Measurements from ENCODE around the gene FAM241A.
A peak's percentile ranks its signal among the peaks of the same experiment; 100 is the strongest.
"Not testable (repeated sequence)": the region's sequence is repeated elsewhere in the genome, so short reads cannot be mapped to it uniquely, and the experiment has no call there.

The FAM241A gene

DNA sequence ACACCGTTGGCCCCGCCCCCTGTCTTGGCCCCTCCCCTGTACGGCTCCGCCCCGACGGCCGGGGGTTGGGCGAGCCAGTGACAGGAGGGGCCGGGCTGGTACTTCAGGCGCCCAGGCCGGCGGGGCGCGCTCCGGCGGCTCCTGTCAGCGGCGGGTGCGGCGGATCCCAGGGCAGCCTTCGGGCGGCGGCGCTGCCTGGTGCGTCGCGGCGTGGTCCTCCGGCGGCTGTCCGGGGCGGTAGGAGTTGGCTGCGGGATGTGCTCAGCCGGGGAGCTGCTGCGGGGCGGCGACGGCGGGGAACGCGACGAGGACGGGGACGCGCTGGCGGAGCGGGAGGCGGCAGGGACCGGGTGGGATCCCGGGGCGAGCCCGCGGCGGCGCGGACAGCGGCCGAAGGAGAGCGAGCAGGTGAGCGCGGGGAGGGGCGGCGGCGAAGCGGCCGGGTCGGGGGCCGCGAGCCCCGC, at the start of gene FAM241A:
Gene FAM241A, plus strand, starts transcription at position 129 of the 464 bp plus-strand sequence. Its CDS starts 127 bp downstream, at position 256.
- DNase-seq (ENCODE audit: low spot score), result peak; percentile 88

DNA sequence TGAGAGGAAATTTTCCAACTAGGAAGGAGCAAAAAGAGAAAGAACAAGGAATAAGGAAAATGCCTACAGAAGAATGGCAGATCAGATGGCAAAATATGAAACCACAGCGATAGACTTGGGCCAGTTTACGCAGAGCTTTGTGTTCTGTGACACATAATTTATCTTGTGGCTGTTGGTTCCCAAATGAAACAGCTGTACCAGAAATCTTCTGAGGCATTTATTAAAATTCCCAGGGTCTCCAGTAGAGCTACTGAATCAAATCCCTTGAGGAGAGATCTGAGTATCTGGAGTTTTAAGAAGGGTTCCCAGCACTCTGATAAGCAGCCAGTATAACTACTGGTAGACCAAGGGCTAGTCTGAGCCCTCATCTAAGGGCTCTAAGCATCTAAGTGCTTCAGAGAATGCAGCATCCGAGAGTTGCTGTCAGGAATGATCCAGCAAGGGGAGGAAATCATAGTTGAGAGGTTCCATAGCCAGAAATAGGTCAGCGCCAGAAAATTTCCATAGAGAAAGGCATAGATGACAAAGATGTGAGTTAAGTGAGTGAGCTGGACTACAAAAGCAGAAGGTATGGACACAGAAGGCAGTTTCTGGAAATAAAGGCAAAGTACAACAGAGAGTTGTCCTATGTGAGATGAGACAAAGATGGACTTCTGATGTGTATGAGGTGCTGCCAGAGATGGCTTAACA, 46.3 kb upstream of the FAM241A start:
- DNase-seq (ENCODE audit: low spot score), result no peak

DNA sequence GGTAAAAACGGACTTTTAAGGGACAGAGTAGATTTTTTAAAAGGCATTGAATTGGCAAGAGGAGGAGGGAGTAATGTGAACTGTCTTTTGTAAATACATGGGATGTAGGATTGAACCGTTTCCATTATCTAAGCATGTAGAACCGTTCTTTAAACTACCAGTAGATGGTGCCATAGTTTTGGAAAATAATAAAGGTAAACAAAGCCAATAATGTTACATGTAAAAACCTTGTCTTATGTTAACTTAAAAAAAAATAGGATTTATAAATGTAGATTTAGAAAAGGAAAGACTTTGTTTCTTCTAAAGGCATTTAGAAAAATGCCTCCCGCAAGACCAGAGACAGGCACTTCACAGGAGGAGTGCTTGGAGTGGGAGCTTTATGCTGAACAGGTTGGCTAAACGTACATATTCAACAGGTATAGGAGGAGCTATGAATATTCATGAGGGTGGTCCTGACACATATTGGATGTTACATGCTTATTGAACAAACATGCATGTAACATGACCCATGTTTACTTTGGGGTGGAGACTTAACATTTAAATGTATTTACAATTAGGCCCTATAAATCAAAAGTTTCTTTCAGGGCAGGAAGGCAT, 45.5 kb upstream of the FAM241A start:
- peak; percentile 32 for DNase-seq (ENCODE audit: low spot score)

DNA sequence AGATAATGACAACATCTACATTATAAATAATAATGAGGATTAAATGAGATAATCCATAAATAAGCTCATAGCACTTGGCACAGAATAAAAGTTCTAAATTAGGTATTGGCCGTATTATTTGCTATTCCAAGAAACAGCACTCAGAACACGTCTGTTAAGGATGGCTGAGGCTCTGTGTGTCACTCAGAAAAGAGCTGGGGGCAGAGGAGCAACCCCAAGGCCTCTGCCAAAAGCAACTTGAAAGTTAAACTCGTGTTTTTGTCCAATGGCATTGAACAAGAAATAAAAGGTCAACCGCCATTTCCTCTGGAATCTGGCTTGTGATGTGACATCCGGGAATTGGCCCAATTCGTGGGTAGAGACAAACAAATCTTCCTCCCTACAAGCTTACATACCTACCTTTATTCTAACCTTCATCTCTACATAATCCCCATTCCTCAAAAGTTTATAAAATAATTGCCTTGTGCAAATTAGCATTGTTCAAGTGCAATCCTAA, 42.3 kb upstream of the FAM241A start:
- DNase-seq (ENCODE audit: low spot score), result no peak

DNA sequence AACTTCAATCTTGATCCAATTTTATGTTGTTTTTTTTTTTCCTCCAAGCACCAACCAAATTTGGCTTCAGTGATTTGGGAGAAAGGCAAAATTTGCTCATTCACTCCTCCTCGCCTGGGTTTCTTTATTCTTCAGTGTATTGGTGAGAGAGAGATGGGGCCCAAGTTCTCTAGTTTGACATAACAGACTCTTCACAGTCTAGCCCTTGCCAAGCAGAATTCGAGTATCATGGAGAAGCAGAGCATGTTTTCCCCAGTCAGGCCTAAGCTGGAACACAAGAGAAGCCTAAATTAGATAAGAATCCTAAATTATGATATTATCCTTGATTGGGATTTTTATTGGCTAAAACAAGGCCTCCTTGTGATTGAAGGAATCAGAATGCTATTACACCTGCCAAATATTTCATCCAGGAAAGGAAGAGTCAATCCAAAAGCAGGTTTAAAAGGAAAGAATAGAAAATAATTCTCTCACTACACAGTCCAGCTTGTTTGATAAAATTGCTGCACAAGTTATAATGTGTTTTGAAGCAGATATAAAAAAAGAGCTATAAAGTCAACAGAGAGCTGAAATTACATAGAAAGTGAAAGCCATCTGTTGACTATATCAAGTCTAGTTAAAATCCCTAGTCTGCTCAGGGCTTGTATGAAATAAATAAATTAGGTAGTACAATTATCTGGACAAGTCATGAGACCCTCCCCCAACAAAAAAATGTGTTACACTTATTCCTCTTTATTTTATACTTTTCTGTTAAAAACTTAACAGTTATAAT, 39.9 kb upstream of the FAM241A start:
- no peak for DNase-seq (ENCODE audit: low spot score)

DNA sequence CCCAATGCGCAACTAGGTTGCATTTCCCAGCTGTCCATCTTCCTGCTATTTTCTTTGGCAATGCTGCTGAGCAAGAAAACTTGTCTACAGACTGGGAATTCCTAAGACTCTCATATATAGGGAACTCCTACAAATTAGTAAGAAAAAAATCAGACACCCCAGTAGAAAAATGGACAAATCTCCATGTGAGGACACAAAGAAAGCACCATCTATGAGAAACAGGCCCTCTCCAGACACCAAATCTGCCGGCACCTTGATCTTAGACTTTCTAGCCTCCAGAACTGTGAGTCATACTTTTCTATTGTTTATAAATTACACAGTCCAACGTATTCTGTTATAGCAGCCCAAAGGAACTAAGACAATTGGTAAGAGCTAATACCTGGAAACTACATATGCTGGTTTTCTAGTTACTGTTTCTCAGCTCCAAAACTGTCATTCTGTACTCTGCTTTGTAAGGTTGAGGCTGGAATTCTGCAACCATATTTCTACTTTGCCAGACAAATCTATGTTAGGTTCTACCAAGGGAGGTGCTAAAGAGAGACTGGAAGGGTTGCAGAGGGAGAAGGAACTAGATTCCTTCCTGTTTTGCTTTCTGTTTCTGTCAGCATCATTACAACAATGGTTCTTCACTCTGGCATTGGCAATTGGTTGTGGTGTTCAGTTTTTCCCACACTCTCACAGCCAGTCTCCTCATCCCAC, 35.7 kb upstream of the FAM241A start:
- DNase-seq (ENCODE audit: low spot score), result no peak

DNA sequence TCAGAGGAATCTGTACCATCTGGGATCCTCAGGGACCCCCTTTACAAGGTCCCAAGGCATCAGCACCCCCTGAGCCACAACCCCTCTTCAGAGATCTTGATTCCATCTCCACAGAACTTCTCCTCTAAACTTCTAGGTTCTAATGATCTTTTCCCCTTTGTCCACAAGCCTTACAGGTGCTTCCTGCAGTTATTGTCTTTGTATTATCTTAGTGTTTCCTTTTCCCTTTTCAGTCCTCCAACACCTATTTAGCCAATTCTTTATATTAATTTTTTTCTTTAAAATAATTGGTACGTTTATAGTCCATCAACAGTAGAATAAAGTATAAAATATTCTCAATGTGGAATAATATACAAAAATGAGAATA, 35.2 kb upstream of the FAM241A start:
- no peak for DNase-seq (ENCODE audit: low spot score)

DNA sequence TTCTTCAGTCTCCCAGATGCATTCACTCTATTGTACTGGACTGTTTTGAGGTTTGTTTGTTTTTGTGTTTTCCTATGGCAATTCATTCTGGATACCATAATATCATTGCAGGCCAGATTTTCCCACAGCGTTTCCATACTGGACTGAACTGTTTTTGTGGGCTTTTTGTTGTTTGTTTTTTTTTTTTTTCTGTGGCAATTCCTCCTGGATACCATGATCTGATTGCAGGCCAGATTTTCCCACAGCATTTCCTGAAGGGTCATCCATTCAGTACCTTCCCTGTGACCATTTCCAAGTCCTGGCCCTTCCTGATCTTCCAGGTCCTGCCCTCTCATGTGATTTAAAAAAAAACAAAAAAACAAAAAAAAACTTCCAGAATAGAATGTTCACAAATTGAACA, 33.9 kb upstream of the FAM241A start:
- no peak for DNase-seq (ENCODE audit: low spot score)

DNA sequence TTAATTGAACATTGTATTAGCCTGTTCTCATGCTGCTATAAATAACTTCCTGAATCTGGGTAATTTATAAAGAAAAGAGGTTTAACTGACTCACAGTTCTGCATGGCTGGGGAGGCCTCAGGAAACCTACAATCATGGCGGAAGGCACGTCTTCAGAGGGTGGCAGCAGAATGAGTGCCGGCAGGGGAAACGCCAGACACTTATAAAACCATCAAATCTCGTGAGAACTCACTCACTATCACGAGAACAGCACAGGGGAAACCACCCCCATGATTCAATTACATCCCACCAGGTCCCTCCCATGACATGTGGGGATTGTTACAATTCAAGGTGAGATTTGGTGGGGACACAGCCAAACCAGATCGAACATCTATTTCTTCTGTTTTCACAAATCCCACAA, 33.2 kb upstream of the FAM241A start:
- DNase-seq (ENCODE audit: low spot score), result not testable (repeated sequence)

DNA sequence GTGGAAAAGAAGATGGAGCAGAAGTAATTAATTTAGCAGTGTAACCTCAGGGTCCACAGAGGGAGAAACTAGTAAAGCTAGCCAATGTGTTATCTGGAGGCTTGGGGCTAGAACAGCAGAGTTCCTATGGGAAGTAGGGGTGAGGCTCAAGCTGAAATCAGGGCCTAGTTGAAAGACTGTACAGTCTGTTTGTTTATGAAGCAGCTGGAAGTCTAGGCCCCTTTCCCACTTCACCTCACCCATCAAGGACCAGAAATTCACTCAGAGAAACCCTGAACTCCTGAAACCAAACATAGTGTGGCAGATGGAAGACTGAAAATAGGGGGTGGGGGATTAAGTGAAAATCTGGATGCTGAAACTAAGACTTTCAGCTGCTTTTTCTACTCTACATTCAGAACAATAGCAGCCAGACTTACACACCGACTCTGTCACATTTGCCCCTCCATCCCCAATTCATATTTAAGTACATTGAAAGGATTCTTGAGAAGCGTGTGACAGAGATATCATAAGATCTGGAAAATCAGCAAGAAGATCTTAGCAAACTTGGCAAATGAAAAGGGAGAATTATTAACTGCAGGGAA, 32.6 kb upstream of the FAM241A start:
- no peak for DNase-seq (ENCODE audit: low spot score)

DNA sequence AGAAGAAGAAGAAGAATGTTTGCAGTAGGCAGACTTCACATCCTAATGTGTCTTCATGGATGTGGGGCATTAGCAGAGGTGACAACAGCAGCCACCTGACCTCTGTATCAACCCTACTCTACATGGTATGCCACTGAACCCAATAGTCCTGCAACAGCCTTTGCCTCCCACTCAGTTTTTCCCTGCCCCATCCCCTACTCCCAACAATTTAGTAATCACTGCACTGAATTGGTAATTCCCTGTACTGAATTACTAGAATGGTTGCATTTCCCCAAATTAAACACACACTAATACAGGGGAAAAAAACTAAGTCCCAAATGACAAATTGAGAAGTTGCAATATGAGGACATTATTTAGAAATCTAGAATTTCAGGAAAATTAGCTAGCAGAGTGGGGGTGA, 31.4 kb upstream of the FAM241A start:
- DNase-seq (ENCODE audit: low spot score), result no peak

DNA sequence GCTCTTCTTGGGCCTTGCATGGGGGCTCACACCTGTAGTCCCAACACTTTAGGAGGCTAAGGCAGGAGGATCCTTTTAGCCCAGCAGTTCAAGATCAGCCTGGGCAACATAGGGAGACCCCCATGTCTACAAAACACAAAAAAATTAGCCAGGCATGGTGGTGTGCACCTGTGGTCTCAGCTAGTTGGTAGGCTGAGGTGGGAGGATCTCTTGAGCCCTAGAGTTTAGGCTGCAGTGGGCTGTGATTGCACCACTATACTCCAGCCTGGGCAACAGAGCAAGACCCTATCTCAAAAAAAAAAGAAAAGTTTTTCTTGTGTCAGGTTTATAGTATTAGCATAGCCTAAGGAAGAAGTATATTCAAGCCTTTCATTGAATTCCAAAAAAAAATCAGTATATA, 30.8 kb upstream of the FAM241A start:
- DNase-seq (ENCODE audit: low spot score), result no peak

DNA sequence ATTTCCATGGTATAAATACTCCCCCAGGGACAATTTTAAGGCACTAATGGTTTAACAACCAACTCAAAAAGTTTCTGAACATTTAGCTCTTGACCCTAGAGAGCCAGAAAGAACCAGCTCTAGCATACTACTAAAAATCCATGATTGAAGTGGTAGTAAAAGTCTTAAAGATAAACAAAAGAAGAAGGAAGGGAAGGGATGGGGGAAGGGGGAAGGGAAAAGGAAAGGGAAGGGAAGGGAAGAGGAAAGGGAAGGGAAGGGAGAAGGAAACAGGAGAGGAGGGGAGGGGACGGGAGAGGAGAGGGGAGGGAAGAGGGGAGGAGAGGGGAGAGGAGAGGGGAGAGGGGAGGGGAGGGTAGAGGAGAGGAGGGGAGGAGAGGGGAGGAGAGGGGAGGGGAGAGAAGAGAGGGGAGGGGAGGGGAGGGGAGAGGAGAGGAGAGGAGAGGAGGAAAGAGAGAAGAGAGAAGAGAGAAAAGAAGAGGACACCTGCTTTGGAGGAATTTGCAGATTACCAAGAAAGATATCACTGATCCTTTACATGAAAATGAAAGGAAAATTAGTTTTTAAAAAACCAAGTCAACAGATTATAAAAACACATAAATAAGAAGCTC, 26.4 kb upstream of the FAM241A start:
- no peak for DNase-seq (ENCODE audit: low spot score)

DNA sequence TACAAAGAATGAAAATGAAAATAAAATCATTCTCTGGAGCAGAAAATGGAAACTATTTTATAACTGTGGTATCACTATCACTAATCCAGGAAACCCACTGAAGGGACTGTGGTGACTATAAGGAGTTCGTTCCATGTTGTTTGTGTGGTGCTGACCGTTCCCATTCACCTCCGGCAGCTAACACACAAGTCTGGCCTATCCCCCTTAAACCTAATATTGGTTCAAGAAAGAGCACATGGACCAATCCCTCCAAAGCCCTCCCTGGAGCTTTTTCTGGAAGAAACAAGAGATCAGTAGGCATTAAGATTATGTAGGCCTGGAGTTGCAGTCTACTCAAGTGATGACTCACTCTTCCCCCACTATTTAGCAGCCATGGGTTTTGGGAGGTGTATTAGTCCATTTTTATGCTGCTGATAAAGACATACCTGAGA, 25.9 kb upstream of the FAM241A start:
- no peak for DNase-seq (ENCODE audit: low spot score)

DNA sequence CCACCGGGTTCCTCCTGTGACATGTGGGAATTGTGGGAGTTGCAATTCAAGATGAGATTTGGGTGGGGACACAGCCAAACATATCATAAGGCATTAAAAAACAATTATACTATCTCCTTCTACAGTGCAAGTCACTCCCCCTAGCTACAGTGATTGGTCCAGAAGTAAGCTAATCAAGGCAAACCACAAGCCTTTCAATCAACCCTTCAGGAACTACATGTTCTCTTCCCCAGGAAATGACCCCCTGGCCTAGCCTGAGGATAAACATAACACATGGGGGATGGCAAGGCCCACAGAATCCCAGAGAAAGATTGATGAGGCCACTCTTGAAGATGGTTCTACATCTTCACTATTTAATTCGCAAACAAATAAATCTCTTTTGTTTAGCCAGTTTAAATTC, 25.2 kb upstream of the FAM241A start:
- no peak for DNase-seq (ENCODE audit: low spot score)

DNA sequence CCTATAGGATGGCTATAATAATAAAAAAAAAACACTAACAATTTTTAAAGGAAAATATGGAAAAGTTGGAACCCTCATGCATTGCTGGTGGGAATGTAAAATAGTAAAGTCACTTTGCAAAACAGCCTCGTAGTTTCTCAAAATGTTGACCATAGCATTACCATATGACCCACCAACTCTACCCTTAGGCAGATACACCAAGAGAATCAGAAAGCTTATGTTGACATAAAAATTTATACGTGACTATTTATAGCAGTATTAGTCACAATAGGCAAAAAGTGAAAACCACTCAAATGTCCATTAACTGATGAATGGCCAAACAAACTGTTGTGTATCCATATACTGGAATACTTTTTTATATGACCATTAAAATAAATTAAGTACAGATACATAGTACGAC, 19.8 kb upstream of the FAM241A start:
- no peak for DNase-seq (ENCODE audit: low spot score)

DNA sequence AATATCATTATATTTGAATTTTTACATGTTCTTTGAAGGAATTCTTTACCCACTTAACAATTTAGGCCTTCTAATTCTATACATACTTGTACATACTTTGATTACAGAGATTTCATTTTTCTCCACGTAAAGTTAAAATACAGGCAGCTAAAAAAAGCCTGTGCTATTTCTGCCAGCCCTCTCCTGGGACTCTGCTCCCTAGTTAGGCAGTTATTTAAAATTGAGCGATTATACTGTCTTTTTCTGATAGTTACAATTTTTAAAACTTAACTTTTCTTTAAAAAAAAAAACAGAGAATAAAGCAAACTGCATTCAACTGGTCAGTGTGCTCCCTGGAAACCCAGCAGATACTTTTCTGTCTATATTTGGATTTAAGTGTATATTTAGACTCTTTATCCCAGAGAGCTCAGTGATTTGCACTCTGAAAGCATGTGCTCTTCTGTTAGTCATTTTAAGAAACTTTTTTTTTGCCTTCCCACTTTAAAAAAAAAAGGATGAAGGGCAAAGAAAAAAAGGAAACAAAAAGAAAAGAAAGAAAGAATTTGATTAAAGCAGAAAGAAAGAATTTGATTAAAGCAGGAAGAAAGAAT, 18.1 kb upstream of the FAM241A start:
- no peak for DNase-seq (ENCODE audit: low spot score)

DNA sequence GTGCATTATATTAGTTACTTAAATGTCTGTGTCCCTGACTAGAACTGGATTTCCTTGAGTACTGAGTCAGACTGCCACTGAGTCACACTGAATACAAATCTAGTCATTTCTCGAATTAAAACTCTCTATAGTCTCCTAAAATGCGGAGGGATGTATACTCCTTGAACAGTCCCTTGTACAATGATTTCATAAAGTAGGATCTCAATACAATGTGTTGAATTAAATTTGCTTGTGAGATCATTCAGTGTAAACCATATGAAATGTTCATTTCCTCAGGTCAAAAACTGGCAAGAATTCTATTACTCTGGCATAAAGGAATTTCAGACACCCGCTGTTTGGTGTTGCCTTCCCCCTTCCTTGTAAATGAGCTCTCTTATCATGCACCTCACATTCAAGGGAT, 17.5 kb upstream of the FAM241A start:
- no peak for DNase-seq (ENCODE audit: low spot score)

DNA sequence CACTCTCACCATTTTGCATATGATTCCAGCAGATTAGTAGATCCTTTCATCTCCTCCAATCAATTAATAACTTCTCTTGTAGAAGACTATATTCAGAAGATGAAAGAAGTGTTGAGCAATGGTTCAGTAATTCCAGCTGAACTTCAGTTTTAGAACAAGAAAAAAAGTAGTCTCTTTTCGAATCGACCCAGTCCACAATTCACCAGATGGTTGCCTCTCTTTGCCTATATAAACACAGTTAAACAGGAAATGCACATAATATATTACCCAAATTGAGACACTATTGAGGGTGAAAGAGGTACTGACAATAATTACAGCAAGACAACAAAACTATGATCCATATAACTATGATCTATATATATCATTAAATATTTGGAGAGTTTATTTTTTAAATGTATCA, 16.8 kb upstream of the FAM241A start:
- no peak for DNase-seq (ENCODE audit: low spot score)

DNA sequence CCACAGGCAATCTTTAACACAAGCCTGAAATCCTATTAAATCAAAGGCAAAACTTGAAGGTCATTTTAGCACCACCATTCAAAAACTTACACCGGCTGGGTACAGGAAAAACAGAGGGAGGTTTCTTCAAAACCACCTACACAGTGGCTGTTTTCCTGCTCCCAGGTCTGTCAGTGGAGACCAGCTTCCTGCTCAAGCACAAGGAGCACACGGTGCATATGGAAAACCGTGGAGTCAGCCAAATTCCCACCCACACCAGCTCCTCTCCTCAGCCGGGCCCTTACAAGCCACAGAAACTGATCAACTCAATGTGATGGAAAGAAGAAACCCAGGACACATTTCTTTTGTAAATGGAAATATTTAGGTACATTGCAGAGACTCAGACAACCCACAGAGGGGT, 14.3 kb upstream of the FAM241A start:
- no peak for DNase-seq (ENCODE audit: low spot score)

DNA sequence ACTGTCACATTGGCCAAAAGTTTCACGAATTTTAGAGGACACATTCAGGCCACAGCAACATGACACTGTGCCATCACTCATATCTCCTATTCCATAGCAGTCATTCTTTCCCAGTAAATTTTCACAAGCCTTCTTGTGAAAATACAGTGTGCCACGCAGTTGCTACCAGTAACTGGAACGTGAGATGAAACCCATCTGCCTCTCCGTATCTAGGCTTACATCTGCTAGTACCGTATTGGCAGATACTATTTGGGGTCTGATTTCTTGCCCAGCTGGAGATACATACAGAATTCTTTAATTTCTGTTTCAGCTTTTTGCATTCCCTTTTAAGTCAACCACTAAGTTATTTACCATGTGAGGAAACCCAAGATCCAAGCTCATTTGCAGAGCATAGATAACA, 8.7 kb upstream of the FAM241A start:
- DNase-seq (ENCODE audit: low spot score), result no peak
